HG02884 (cell line): ENCODE measurements around the gene IL17REL.

Experiments
- ATAC-seq: cut with Tn5 transposase; IDR thresholded peaks from one replicate; pipeline ENCODE4 v1.9.1; 2021; ENCODE audit warnings: mild to moderate bottlenecking, moderate library complexity; ENCODE audit not compliant: unreplicated experiment

The IL17REL gene

DNA sequence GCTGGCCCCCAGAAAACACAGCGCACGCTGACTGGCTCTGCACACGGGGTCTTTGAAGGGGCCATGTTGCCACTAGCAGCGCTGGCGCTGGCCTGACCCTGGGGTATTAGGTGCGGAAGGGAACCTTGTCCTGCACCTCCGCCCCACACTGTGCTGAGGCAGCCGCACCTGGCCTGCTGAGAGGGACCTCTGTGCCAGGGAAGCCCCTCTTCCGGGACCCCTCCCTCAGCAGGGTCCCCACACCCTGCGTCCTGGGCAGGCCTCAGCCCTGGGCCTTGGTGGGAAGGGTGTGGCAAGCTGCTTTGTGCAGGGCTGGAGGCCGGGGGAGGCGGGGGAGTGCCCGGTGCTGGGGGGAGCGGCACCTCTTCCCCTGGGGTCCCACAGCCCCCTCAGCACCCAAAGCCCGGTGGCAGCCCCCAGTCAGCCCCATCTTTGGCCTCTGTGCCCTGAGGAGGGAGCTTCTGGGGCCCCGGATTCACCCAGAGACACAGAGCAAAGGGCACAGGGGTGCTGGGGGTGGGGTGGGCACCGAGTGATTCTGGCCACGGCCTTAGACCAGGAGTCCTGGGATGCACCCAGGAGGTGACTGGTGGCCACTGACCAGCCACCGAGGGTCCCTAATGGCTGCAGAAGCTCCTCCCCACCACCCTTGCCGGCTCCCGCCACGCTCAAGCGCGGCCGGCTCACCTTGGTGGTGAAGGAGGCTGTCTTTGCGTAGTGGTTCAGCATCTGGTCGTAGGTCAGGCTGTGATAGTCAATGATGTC lies 34.1 kb upstream of the IL17REL start:
- no peak for ATAC-seq

DNA sequence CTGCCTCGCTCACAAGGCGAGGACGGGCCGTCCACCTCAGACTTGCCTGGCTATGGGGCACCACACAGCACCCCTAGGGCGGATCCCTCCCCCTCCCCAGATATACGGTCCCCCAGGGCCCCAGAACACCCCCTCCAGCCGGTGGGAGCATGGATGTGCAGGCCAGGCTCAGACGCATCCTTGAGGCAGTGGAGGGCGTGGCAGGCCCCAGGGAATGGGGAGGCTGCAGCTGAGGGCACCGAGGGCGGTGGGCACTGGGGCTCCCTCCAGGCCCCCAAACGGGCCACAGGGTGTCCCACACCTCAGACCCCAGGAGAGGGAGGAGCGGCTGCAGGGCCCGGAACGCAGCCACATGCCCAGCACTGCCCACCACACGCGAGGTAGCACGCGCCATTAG lies 33.5 kb upstream of the IL17REL start:
- no peak for ATAC-seq

GRCh38 chr22:50045211-50046018 lies 32.9 kb upstream of the IL17REL start:
- ATAC-seq: no peak

DNA sequence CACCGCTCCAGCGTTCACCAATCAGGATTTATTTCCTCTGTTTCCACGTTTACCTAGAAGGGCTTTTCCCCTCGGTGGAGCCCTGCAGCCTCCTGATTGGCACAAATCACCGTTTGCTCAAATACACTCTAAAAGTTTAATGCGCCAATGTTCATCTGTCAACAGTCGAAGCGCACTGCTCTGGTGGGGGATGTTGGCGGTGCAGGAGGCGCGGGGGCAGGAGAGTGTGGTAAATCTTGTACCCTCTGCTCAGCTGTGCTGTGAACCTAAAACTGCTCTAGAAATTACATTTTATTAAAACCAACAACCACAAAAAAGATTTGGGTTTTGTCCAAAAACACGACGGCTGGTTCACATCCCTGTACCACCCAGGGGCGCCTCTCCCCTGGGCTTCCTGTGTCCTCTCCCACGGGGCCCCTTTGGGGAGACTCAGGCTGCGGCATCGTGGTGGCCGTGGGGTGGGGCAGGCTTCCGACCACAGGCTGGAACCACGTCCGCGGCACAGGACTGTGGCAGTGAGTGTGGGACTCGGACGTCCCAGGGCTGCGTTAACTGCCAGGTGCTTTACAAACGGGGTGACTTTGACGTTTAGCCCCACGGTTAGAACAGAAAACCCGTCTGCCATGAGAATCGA lies 32.0 kb upstream of the IL17REL start:
- no peak for ATAC-seq

GRCh38 chr22:50041361-50042065 lies 28.9 kb upstream of the IL17REL start:
- no peak for ATAC-seq

- no peak for ATAC-seq
Measured at GRCh38 chr22:50040717-50041116, 28.2 kb upstream of the IL17REL start.

- no peak for ATAC-seq
Measured at GRCh38 chr22:50039669-50040443, 27.3 kb upstream of the IL17REL start.

GRCh38 chr22:50035976-50036724 lies 23.6 kb upstream of the IL17REL start:
- no peak for ATAC-seq

DNA sequence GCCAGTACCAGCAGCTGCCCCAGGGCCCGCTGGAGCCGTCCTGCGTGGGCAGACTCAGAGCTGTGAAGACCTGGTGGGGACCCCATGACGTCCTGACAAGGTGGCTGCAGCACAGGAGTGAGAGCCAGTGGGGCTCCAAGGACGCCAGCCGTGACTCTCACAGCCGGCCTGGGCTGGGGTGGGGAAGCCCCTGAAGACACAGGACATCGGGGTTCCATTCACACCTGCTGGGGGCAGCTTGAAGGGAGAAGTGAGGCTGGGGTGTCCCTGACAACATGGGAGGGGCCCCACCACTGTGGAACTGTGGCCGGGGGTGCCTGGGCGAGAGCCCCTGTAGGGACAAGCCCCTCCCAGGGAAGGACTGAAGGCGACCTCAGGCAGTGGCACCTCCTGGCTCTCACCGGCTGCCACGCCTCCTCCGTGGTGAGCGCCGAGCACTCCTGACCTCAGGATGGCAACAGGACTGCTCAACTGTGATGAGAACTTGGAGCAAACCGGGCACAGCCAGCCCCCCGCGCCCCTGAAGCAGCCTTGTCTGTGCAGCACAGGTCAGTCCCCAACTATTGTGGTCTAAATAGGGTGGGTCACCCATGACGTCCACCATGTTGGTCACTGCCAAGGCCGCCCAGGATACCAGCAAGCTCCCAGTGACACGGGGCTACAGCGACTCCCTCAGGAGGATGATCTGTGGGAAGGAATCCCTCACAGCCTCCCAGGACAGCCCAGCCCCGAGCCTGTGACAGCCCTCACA lies 22.7 kb upstream of the IL17REL start:
- ATAC-seq: no peak

GRCh38 chr22:50034126-50035081 lies 21.8 kb upstream of the IL17REL start:
- ATAC-seq: no peak

DNA sequence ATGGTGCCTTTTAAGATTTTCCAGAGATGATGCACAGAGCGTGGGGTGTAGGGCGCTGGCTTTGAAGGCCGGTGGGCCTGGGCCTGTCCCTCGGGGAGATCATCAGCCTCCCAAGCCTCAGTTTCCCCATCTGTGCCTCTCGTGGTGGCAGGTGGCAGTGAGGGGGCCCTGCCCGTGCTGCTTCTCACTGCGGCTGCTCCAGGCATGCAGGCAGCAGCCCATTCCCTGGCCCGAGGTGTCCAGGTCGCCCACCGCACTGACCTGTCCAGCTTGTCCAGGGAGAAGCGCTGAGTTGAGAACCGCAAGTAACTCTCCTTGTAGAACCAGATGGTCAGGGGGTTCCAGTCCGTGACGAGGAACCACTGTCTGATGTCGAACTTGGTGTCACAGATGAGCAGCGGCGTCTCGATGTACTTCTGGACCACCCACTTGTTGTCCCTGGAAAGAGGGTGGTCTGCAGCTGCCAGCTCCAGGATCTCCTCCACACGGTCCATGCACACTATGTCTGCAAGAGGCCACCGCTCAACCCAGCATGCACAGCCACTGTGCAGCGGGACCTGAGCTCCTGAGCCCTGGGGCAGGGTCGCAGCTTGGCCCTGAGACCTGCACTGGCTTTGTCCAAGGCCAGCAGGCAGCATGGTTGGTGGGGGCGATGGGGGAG lies 20.5 kb upstream of the IL17REL start:
- no peak for ATAC-seq

DNA sequence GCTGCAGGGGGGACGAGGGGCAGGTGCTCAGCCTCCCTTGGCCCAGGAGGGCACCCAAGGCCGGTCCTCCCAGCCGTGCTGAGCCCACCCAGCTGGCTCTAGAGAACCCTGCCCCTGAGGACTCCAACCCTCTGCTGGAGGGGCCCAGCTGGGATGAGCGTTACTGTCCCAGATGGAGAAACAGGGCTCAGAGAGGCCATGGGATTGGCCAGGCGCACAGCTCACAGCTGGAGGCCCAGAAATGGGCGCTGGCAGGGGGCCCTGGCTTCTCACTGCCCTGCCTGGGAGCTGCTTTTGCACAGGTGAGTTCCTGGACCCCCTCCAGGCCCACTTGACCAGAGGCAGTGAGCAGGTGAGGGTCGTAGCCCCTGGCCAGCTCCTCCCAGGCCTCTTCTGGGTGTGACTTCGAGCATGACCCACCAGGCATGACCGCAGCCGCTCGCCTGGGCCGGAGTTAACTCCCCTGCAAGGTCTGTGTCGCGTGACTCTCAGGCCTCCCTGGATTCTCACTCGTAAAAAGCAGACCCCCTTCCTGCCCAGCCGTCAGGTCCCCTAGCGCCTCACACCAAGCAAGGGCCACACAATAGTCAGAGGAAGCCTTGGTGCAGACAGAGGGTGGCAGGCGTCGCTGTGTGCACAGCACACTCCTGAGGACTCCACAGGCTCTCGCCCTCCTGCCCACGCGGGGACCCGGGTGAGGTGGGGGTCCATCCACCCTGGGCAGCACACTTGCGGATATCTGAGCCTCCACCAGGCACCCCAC lies 19.7 kb upstream of the IL17REL start:
- ATAC-seq: no peak

DNA sequence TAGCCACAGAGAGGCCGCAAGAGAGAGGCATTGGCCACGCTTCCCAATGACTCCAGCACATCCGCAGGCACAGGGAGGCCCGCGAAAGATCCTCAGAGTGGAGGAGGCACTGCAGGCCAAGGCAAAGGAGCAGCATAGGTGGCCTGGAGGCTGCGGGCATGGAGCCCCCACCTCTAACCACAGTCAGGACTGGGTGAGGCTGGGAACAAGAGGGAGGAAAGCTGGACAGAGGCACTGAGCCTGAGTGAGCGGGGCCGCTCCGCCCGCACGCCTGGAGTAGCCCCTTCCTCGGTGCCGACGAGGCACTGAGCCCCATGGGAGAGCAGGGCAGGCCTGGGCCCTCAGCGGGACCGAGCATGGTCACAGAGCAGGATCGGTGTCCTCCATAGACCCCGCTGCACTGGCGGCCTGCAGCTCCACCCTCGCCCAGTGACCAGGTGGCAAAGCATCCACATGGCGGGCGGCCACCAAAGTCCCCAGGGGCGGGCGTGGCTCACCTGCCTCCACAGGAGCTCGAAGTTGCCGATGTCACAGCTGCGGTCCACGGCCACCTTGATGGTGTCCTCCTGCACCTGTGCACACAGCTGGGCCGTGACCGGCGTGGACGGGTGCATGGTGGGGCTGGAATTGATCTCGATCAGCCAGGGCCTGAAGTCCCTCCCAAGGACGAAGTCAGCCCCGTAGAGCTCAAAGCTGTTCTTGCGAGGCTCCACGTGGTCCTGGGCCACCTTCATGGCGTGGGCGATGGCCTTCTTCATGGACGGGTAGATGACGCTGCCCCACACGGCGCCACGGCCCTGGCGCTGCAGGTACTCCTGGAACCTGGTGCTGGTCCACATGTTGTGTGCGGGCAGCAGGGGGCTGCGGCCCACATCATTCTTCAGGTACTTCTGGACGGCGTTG lies 18.9 kb upstream of the IL17REL start:
- ATAC-seq: no peak

DNA sequence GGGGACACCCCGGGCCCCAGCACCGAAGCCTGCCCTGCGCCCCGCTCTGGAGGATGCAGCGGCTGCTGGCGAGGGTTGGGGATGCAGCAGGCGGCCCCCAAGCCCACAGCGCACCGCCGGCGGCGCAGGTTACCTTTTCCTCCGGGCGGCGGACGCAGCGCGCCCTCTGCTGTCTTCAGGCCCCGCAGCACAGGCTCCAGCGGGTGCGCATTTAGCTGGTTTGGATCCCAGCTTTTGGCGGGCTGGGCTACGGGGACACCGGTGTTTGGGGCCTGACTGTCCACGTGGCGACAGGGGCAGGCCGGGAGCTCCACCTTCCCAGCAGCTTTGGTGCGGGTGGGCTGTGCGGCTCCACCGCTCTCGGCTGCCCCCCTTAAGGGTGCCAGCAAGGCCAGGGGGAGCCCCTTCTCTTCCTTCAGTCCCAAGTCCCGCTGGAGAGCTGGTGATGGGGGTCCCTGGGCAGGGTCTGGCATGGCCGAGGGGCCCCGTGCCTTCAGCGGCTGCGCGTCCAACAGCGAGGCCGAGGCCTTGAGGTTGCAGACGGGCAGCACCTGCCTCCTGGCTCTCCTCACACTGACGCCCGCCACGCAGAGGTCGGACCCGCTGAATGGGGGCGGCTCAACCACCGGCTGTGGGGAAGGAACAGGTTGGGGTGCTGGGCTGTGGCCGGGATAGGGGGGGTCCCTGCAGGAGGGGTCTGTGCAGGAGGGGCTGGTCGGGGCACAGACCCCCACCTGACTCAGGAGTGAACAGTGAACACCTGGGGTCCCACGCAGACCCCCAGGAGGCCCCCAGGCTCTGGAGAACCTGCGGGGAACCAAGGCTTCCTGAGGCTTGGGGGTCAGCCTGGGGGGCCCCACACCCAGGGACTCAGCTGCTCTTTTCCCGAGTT lies 18.0 kb upstream of the IL17REL start:
- ATAC-seq: no peak
